Activated CD4-positive, alpha-beta T cell treated with anti-CD3 and anti-CD28 coated beads, Interleukin-2, Interleukin-6, amounts not matched to agents 100 ng/mL and 50 ng/mL, durations not matched to agents 16 hours and 8 hours (primary cell): ENCODE measurements around the gene MAPKAP1.
A peak's percentile ranks its signal among the peaks of the same experiment; 100 is the strongest.
"Not testable (repeated sequence)": the region's sequence is repeated elsewhere in the genome, so short reads cannot be mapped to it uniquely, and the experiment has no call there.

Experiments
- DNase-seq: peaks from one replicate; pipeline ENCODE4 v3.0.0-alpha.2; 2020

The MAPKAP1 gene

GRCh38 chr9:125600194-125600593 is 106.8 kb downstream of the MAPKAP1 start:
- no peak for DNase-seq

GRCh38 chr9:125594223-125594610 is 112.8 kb downstream of the MAPKAP1 start:
- DNase-seq: no peak

GRCh38 chr9:125593581-125594222 is 113.3 kb downstream of the MAPKAP1 start:
- no peak for DNase-seq

GRCh38 chr9:125591888-125592287 is 115.1 kb downstream of the MAPKAP1 start:
- DNase-seq: no peak

- peak; percentile 20 for DNase-seq
Observed at GRCh38 chr9:125591245-125591644, 115.8 kb downstream of the MAPKAP1 start.

GRCh38 chr9:125589287-125589686 is 117.7 kb downstream of the MAPKAP1 start:
- no peak for DNase-seq

- DNase-seq: no peak
Observed at GRCh38 chr9:125587819-125588460, 119.1 kb downstream of the MAPKAP1 start.

GRCh38 chr9:125586172-125586511 is 120.9 kb downstream of the MAPKAP1 start:
- no peak for DNase-seq

- no peak for DNase-seq
Observed at GRCh38 chr9:125585503-125586171, 121.4 kb downstream of the MAPKAP1 start.

GRCh38 chr9:125580701-125581286 is 126.2 kb downstream of the MAPKAP1 start:
- no peak for DNase-seq

- DNase-seq: no peak
Observed at GRCh38 chr9:125579030-125579932, 127.7 kb downstream of the MAPKAP1 start.

- no peak for DNase-seq
Observed at GRCh38 chr9:125574126-125574877, 132.7 kb downstream of the MAPKAP1 start.

- not testable (repeated sequence) for DNase-seq
Observed at GRCh38 chr9:125572461-125572860, 134.5 kb downstream of the MAPKAP1 start.

GRCh38 chr9:125571824-125572223 is 135.2 kb downstream of the MAPKAP1 start:
- not testable (repeated sequence) for DNase-seq

GRCh38 chr9:125570246-125570645 is 136.8 kb downstream of the MAPKAP1 start:
- no peak for DNase-seq

- DNase-seq: no peak
Observed at GRCh38 chr9:125568621-125569020, 138.4 kb downstream of the MAPKAP1 start.

- not testable (repeated sequence) for DNase-seq
Observed at GRCh38 chr9:125566051-125566450, 141.0 kb downstream of the MAPKAP1 start.

GRCh38 chr9:125565126-125565525 is 141.9 kb downstream of the MAPKAP1 start:
- no peak for DNase-seq

GRCh38 chr9:125564631-125565030 is 142.4 kb downstream of the MAPKAP1 start:
- no peak for DNase-seq

GRCh38 chr9:125561509-125562148 is 145.4 kb downstream of the MAPKAP1 start:
- peak; percentile 28 for DNase-seq

GRCh38 chr9:125559894-125560293 is 147.1 kb downstream of the MAPKAP1 start:
- no peak for DNase-seq

GRCh38 chr9:125559194-125559593 is 147.8 kb downstream of the MAPKAP1 start:
- DNase-seq: no peak
